A172 (cell line): ENCODE measurements around the gene ITGB3. TPM values are rescaled to one million over a fixed set of nuclear protein-coding genes. Genes with fewer than 3 reads are reported as not detected.
A peak's percentile ranks its signal among the peaks of the same experiment; 100 is the strongest.

Source experiments
- DNase-seq: peaks from one replicate; pipeline ENCODE4 v3.0.0-alpha.2; 2015; ENCODE audit warnings: low spot score
- total RNA-seq: library from RNA; depleted of rRNA; stranded (reverse); fragments of >200 nt; shearing (Covaris generic); gene quantifications from 2 replicates; pipeline ENCODE4 v1.2.3, GENCODE V29; 2014

ITGB3 gene
- total RNA-seq, 1 experiment from 2014 or later, result not detected

DNA sequence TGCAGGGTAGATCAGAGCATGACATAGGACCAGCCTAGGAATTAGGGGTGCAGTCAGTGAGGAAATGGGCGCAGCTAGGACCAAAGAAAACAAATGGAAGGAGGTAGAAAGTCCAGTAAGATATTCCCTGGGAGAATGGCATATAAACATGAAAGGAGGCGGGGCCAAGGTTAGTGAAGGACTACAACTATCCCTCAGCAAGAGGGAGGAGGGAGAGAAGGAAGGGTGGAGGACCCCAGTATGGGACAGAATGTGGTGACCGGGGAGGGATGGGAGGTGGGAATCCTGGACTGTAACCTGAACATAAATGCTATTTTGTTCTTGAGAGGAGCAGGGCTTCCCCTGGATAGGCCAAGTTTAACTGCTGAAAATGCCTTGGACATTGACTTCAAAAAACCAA is 22.8 kb downstream of the ITGB3 start:
- no peak for DNase-seq

DNA sequence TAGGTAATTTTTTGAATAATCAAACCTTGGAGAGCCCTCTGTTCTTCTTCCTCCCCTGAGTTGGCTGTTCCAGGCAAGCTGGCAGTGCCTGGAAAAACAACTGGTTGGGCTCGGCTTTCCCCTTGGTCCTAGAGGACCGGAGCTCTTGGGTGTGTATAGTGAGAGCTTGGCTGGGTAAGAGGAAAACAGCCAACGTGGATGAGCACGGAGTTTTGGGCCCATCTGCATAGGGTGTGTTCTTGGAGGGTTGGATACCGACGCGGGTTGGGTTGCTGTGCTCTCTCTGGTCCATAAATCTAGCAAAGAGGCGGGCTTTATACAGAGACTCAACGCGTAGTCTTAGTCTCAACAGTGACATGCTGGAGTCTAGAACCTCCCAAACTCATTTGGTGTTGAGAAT is 23.2 kb downstream of the ITGB3 start:
- no peak for DNase-seq

DNA sequence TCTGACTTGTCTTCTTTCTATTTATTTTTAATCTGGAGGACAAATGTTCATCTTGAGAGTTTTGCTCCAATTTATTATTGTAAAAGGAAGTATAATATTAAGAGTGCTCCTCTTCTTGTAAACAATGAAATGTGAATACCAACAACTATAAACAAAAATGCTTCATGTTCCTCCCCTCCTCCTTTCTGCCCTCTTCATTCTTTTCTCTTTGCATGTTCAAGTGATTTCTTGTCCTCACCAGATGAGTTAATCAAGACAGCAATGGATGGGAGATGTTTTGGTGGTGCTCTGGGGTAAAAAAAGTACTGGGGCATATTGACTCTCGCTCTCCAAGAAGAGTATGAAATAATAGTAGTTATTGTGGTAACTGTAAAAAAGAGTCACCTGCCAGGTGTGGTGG is 24.3 kb downstream of the ITGB3 start:
- DNase-seq, result no peak

DNA sequence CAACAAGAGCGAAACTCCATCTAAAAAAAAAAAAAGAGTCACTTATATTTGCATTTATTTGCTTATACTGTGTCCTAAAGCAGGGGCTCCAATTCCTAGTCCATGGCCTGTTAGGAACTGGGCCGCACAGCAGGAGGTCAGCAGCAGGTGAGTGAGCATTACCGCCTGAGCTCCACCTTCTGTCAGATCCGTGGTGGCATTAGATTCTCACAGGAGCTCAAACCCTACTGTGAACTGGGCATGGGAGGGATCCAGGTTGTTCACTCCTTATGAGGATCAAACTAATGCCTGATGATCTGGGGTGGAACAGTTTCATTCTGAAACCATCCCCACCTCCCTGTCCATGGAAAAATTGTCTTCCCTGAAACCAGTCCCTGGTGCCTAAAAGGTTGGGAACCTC is 24.9 kb downstream of the ITGB3 start:
- DNase-seq, result no peak

DNA sequence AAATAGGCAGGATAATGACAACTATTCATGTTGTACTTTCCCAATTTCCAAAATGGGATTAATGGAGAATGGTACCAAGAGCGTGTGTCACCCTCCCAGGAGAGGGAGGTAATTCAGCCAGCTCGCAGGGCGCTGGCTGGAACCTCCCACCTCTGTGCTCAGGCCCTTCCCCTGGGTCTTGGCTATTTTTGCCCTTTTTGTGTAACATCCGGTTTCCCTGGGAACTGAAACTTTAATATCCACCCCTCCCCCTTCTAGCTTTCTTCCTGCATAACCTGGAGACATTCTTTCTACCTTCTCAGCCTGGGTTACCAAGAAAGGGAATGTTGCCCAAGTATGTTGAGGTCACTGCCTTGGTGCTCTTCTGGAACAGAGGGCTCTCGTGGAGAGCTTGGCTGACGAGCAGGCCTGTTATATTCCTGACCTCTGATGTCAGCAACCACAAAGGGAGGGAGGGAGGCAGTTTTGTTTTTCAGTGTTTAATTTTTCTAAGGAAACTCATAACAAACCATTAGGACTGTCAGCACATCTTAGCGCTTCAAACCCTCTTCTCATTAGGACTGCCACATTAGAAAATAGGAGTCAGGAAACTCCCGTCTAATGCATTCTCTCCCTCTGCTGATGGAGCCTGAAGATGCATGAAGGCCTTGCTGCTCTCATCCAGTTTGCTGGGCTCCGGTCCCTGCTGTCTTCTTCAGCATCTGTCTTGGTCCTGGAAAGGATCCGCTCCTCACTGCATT is 25.6 kb downstream of the ITGB3 start:
- peak; percentile 95 for DNase-seq

DNA sequence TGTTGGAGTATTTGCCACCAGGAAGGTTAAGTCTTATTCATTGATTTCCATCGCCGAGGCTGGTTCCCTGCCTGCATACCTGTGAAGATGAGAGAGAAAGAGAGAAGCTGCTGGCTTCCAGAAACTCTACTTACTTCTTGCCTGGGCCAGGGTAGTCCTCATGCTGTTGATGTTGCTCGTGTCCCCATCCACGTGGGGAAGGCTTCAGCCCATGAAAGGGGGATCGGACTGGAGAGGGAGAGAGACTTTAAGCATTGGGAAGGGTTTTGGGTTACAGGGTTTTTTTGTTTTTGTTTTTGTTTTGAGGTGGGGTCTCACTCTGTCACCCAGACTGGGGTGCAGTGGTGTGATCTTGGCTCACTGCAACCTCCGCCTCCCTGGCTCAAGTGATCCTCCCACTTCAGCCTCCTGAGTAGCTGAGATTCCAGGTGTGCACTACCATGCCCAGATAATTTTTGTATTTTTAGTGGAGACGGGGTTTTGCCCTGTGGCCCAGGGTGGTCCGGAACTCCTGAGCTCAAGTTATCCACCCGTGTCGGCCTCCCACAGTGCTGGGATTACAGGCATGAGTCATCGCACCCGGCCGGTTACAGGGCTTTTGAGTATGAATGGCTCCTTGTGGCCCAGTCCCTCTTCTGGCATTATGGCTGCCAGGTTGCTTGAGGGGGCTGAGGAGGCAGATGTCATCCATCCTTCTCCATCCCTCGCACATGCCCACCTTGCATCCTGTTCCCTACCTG is 26.6 kb downstream of the ITGB3 start:
- peak; percentile 77 for DNase-seq

DNA sequence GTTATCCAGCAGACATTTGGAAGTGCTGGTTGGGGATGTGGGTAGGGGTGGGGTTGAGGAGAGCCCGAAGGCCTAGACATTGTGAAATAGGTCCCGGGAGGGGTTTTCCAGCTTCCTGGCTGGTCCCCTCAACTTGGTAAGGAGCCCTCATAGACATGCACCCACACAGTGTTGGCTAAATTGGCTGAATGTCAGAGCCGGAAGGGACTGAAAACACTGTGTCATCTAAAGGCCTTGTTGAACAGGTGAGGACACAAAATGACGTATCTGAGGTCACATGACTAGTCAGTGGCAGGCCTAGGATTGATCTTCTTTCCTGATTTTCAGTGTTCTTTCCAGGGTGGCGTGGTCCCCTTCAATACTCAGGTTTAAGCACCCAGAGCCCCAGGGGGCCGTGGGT is 27.6 kb downstream of the ITGB3 start:
- DNase-seq, result no peak

DNA sequence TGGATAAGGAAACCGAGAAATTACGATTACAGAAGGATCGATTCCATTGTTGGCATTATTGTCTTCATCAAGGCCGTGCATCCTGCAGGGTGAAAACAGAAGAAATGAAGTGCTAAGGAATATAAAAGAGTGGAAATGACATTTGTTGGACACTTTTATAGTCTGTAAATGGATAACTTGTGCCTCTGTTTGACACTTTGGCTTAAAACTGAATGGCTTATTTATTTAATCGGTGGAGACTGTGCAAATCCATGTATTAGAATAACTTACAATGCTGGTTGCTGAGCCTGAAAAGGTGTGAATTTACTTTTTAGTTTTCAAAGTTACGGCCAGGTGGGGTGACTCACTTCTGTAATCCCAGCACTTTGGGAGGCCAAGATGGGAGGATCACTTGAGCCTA is 31.4 kb downstream of the ITGB3 start:
- DNase-seq, result no peak

DNA sequence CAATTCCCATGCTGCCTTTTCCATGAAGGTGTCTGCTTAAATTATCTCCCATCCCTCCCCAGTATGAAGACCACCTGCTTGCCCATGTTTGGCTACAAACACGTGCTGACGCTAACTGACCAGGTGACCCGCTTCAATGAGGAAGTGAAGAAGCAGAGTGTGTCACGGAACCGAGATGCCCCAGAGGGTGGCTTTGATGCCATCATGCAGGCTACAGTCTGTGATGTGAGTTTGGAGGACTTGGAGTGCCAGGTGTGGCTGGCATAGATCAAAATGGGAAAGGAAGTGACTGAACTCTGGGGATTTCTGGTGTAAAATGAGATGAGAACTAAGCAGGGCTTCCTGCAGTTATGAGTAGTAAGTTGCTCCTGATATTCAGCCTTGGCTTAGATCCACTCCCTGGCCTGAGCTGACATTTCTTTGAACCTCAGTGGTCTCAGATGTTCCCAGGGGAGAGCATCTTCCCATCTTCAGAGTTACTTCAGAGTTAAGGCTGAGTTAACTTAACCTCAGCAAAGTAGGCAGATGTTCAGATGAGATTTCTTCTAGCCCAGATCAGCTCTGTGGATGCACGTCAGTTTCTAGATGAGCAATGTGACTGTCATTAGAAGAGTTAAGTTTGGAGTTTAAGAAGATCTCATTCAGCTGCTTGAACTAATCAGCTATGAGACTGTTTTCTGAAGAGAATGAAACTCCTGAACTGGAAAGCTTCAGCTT is 32.7 kb downstream of the ITGB3 start:
- no peak for DNase-seq

DNA sequence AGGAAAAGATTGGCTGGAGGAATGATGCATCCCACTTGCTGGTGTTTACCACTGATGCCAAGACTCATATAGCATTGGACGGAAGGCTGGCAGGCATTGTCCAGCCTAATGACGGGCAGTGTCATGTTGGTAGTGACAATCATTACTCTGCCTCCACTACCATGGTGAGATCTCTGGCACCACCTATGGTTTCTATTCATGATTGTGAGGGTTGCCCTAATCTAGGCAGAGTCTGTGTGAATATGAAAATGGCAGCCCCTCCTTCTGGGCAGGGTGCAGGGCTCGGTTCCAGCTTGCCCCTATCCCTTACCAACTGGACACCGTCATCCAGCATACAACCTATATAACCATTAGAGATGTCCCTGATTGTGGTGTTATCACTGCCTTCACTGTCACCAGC is 33.4 kb downstream of the ITGB3 start:
- DNase-seq, result no peak

DNA sequence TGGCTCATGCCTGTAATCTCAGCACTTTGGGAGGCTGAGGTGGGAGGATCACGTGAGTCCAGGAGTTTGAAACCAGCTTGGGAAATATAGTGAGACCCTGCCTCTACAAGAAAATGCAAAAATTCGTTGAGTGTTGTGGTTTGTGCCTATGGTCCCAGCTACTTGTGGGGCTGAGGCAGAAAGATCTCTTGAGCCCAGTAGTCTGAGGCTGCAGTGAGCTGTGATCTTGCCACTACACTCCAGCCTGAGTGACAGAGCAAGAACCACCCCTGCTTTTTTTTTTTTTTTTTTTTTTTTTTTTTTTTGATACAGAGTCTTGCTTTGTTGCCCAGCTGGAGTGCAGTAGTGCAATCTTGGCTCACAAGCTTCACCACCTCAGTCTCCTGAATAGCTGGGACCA is 34.0 kb downstream of the ITGB3 start:
- no peak for DNase-seq

DNA sequence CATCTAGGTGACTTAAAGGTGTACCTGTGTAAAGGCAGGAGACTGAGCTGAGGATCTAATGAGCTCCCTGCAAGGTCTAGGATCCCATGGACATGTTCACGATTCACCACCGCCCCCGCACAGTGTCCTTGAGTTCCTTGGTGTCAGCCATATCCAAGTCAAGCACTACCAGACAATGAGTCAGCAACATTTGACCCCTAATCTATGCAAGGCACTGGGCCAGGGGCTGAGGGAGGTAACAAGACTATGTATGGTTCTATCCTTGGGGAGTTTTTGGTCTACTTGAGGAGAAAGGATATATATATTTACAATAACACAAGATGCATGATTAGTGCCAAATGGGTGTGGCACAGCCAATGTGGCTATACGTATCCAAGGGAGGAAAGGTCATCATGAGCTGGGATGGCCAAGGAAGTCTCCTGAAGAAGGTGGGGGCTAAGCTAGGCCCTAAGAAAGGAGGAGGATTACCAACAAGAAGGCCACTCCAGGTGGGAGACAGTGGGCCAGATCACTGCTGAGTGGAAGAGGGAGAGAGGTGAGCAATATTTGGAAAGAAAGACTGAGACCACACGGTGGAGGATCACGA is 35.0 kb downstream of the ITGB3 start:
- DNase-seq, result no peak

DNA sequence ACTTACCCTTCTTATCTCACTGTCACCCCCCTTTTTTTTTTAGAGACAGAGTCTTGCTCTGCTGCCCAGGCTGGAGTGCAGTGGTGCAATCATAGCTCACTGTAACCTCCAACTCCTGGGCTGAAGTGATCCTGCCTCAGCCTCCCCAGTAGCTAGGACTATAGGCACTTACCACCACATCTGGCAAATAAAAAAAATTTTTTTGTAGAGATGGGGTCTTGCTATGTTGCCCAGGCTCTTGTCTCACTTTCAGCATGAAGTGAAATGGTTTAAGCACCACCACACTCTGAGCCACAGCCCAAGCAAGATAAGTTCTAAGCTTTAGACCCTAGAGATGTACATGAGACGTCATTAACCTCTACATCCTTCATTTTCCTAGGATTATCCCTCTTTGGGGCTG is 35.7 kb downstream of the ITGB3 start:
- DNase-seq, result no peak

DNA sequence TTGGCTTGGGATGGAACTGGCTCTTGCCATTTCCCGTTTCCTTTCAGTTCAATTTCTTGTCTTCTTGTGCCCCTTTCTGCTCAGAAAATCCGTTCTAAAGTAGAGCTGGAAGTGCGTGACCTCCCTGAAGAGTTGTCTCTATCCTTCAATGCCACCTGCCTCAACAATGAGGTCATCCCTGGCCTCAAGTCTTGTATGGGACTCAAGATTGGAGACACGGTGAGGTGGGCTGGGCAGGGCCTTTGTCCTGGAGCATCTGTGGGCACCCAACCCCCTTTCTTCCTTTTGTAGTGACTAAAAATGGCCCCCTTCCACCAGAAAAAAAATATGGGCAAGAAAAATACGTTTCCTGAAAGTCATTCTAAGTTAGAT is 37.2 kb downstream of the ITGB3 start:
- no peak for DNase-seq

DNA sequence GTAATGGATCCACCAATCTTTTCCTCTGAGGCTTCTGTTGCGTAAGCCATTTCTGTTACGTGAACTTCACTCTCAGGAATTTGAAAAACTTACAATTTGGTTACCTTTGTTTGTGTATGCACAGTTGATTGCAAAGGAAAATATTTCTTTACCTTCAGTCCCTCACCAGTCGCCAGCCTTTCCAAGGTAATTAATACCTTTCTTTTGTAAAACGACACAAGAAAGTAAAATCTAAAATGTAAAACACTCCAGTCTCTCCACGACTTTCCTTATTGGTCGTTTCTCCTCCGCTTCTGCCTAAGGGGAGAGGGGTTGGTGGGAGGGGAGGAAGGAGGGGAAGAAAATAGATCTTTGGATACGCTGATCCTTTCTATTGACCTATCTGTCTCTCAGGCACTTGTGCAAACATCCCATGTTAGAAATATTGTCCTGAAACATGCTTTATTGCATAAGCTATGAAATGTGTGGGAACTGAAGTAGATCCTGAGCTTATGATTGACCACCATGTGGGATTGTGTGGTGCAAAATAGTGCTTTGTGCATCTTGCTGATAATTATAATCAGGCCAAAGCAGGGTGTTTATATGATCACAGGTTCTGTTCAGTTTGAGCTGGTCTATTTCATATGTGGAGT is 37.7 kb downstream of the ITGB3 start:
- no peak for DNase-seq

DNA sequence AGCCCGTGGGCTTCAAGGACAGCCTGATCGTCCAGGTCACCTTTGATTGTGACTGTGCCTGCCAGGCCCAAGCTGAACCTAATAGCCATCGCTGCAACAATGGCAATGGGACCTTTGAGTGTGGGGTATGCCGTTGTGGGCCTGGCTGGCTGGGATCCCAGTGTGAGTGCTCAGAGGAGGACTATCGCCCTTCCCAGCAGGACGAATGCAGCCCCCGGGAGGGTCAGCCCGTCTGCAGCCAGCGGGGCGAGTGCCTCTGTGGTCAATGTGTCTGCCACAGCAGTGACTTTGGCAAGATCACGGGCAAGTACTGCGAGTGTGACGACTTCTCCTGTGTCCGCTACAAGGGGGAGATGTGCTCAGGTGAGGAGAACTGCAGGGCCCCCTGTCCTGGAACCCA is 38.6 kb downstream of the ITGB3 start:
- DNase-seq, result no peak

DNA sequence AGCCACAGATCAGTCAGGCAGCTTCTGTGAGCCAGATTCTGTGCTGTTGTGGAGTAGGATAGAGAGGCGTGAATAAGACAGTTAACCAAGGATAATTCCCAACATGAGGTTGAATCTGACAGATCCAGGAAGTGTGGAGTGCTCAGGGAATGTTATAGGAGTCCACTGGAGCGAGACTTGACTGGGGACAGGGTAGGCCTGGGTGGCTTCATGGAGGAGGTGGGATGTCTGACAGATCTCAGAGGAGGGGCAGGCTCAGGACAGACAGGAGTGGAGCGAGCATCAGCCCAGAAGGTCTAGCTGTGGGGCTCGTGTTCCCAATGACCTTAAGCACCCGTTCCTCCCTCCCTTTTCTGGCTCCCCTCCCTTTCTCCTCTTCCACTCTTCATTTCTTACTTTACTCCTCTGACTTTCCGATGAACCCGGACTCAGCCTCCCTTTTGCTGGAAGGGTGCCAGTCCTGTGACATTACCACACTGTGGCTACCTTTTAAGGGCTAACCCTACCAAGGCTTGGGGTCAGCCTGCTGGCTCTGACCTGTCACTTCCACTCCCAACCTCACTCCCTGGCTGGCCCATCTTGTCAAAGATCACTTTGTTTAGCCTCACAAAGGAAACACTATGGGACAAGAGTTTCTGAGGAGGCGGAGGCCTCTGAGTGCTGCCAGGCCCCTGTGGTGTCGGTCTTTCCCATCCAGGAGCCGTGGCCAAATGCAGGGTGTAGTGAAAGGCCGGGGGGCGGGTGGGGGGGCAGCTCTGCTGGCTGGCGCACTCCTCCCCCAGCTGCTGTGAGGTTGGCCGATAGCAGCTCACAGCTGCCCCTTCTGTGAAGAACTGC is 41.6 kb downstream of the ITGB3 start:
- DNase-seq, result no peak

DNA sequence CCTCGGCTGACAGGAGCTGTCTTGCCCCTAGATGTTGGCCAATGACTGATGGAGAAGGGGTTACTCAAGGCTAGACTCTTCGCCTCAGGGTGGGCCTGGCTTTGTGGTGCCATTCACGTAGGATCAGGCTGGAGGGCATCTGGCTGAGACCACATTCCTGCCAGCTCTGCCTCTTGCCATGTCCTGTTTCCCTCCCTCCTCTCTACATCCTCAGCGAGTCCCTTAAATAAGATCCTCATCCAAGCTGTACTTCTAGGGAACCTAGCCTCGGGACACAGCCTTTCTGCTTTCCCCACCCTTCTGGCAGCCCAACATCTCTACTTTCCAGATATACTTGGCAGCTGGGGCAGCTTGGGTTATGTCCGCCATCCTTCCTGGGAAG is 42.2 kb downstream of the ITGB3 start:
- no peak for DNase-seq

DNA sequence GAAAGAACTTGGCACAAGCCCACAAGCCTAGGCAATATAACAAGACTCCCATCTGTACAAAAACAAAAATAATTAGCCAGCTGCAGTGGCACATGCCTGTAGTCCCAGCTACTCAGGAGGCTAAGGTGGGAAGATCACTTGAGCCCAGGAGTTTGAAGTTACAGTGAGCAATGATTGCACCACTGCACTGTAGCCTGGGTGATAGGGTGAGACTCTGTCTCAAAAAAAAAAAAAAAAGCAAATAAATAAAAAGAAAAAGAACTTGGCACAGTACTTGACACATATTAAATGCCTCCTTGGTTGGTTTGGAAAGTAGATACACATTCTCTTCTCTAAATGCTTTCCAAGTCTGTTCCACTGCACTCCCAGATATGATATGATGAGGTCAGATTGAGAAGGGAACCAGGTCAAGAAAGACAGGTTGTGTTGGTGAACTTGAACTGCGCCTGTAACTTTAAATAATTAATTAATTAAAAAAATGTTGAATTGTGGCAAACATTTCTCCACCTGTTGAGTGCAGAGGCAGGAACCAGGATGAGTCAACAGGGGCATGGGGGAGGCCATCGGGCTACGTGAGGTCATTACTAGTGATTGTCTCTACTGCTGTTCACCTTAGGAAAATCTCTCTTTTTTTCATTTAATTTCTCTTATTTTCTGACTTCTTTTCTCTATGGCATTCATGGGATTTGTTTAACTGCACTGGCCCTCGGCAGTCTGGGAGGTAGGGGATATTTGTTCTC is 44.2 kb downstream of the ITGB3 start:
- no peak for DNase-seq

DNA sequence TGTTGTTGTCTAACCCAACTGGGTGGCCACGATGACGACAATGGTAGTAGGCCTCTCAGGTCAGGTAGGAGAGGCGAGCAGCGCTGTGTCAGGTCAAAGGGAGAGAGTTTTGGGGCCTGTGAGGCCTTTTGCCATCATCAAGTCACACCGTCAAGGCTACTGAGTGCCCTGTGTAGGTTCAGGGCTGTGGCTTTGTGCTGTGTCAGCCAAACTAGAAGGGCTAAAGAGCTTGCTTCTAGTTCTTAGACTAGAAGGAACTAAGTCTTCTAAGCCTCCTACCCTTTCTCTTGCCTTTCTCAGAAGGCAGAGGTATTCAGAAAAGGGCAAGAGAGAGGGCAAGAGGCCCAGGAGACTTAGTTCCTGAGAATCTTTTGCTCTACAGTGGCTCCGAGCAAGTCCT is 45.1 kb downstream of the ITGB3 start:
- no peak for DNase-seq
